Smooth muscle cell (in vitro differentiated cells): ENCODE measurements around the gene RGS7. TPM values are rescaled to one million over a fixed set of nuclear protein-coding genes. Genes with fewer than 3 reads are reported as not detected.

ENCODE experiments used
- DNase-seq: peaks from one replicate; lab custom pipeline; 2025; ENCODE audit not compliant: unreplicated experiment; lab: John Stamatoyannopoulos, UW
- H2AFZ ChIP-seq: fragments of 200-600 bp; sonication (generic); 2 replicates; pipeline ENCODE4 v1.6.0; 2016; ENCODE audit warnings: antibody characterized with exemption, low read depth, mild to moderate bottlenecking
- H3F3A ChIP-seq: fragments of 200-600 bp; sonication (generic); 2 replicates; pipeline ENCODE4 v1.6.0; 2017; ENCODE audit warnings: antibody characterized with exemption, low read depth
- H3K27ac ChIP-seq: fragments of 200-600 bp; sonication (generic); 2 replicates; pipeline ENCODE4 v1.5.1; 2016; ENCODE audit warnings: low read depth, mild to moderate bottlenecking
- H3K27me3 ChIP-seq: fragments of 200-600 bp; sonication (generic); 2 replicates; pipeline ENCODE4 v1.6.1; 2016; ENCODE audit warnings: low read depth, mild to moderate bottlenecking
- H3K36me3 ChIP-seq: fragments of 200-600 bp; sonication (generic); 2 replicates; pipeline ENCODE4 v1.5.1; 2016; ENCODE audit warnings: low read depth
- H3K4me1 ChIP-seq: fragments of 200-600 bp; sonication (generic); 2 replicates; pipeline ENCODE4 v1.5.1; 2016; ENCODE audit warnings: low read depth
- H3K4me2 ChIP-seq: fragments of 200-600 bp; sonication (generic); 2 replicates; pipeline ENCODE4 v1.6.0; 2016; ENCODE audit warnings: mild to moderate bottlenecking
- H3K4me3 ChIP-seq: fragments of 200-600 bp; sonication (generic); 2 replicates; pipeline ENCODE4 v1.5.1; 2016; ENCODE audit warnings: mild to moderate bottlenecking
- H3K79me2 ChIP-seq: fragments of 200-600 bp; sonication (generic); 2 replicates; pipeline ENCODE4 v1.6.0; 2016; ENCODE audit warnings: low read depth, mild to moderate bottlenecking
- H3K9ac ChIP-seq: fragments of 200-600 bp; sonication (generic); 2 replicates; pipeline ENCODE4 v1.6.0; 2016; ENCODE audit warnings: low read depth
- H3K9me3 ChIP-seq: fragments of 200-600 bp; sonication (generic); replicated peaks from 2 replicates; pipeline ENCODE4 v1.5.1; 2016; ENCODE audit warnings: low read depth
- H4K20me1 ChIP-seq: fragments of 200-600 bp; sonication (generic); 2 replicates; pipeline ENCODE4 v1.6.0; 2016; ENCODE audit warnings: low read depth
- WGBS: methylation state at CpG from one replicate; pipeline ENCODE4 v1.1.7; 2016; ENCODE audit warnings: low lambda C conversion rate; 5-methylcytosine and 5-hydroxymethylcytosine counted together
- polyA plus RNA-seq: library from polyadenylated mRNA; unstranded; fragments of >200 nt; fragmentation: Nextera tagmentation; extraction: Ambion mirVana; gene quantifications from 2 replicates; pipeline ENCODE4 v1.2.1, GENCODE V29; 2016
- total RNA-seq: library from RNA; depleted of rRNA; stranded (reverse); fragments of >200 nt; gene quantifications from 2 replicates; pipeline ENCODE4 v1.2.3, GENCODE V29; 2014
- TF ChIP-seq, protein P1 (sequence below): fragments of 200-600 bp; sonication (generic); IDR thresholded peaks from 2 replicates; pipeline ENCODE4 v1.5.1; 2017; ENCODE audit warnings: borderline replicate concordance, mild to moderate bottlenecking, antibody characterized with exemption; ENCODE audit not compliant: insufficient read depth, poor library complexity, severe bottlenecking

Gene RGS7
- total and polyA plus RNA-seq, 2 experiments from 2014 or later: 0.16 TPM; not detected in 1

DNA sequence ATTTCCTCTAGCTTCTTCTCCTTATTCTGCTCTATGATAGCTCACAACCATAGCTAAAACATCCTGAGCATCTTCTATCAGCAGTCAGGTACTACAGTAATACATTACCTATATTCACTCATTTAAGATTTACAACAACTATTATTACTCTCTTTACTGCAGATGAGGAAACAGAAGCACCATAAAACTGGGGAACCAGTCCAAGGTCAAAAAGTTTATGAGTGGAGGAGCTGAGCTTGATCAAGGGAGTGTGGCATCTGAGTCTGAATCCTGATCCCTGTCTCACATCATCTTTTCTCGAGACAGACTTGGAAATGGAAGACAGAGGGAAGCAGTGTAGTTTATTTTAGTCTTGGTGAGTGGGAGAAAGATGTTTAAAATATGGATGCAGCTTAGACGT, 288.6 kb downstream of the RGS7 start:
- H4K20me1 ChIP-seq: no peaks in the 10 kb centered on the region
- no peaks in the 10 kb centered on the region for H3K36me3 ChIP-seq
- no peaks in the 10 kb centered on the region for H3K79me2 ChIP-seq
- no peaks in the 10 kb centered on the region for H3F3A ChIP-seq
- no peak overlapping the region for H3K4me3 ChIP-seq
- H3K9me3 ChIP-seq: no peaks in the 10 kb centered on the region
- no peak overlapping the region for H2AFZ ChIP-seq
- no peaks in the 10 kb centered on the region for H3K27me3 ChIP-seq
- no peak overlapping the region for H3K27ac ChIP-seq
- H3K9ac ChIP-seq: no peak overlapping the region
- 92% methylated on average over 2 of the region's 2 CpGs for WGBS
- H3K4me1 ChIP-seq: no peaks in the 10 kb centered on the region
- H3K4me2 ChIP-seq: no peak overlapping the region
- TF ChIP-seq, protein P1, sequence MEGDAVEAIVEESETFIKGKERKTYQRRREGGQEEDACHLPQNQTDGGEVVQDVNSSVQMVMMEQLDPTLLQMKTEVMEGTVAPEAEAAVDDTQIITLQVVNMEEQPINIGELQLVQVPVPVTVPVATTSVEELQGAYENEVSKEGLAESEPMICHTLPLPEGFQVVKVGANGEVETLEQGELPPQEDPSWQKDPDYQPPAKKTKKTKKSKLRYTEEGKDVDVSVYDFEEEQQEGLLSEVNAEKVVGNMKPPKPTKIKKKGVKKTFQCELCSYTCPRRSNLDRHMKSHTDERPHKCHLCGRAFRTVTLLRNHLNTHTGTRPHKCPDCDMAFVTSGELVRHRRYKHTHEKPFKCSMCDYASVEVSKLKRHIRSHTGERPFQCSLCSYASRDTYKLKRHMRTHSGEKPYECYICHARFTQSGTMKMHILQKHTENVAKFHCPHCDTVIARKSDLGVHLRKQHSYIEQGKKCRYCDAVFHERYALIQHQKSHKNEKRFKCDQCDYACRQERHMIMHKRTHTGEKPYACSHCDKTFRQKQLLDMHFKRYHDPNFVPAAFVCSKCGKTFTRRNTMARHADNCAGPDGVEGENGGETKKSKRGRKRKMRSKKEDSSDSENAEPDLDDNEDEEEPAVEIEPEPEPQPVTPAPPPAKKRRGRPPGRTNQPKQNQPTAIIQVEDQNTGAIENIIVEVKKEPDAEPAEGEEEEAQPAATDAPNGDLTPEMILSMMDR: no peak
- DNase-seq: no peak

DNA sequence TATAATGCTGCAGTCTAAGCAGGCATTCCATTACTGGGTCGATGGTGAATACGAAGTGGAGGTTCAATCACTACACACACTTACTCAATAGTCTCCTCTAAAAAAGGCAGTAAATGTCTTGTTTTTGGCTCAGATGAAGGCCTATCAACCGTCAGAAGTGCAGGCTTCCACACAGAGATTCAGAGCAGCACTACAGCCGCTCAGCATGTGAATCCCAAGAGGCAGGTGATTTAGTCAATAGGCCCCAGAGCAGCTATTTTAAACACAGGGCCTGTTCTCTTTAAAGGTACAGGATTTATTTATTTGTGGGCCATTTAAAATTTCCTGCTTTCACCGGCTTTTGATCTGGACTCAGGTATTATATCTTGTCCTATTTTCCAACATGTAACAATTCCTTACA, 293.7 kb downstream of the RGS7 start:
- Histone ChIP-seq H3K79me2 (no peaks in the 10 kb centered on the region), H4K20me1 (no peaks in the 10 kb centered on the region), H3F3A (no peaks in the 10 kb centered on the region), H3K9me3 (no peaks in the 10 kb centered on the region), H3K9ac (no peak overlapping the region), H3K36me3 (no peaks in the 10 kb centered on the region), H2AFZ (no peak overlapping the region), H3K4me1 (no peaks in the 10 kb centered on the region), H3K27ac (no peak overlapping the region), H3K4me2 (no peak overlapping the region), H3K4me3 (no peak overlapping the region), H3K27me3 (no peaks in the 10 kb centered on the region)
- 75% methylated on average over 5 of the region's 5 CpGs for WGBS
- TF ChIP-seq, protein P1: no peak
- no peak for DNase-seq

DNA sequence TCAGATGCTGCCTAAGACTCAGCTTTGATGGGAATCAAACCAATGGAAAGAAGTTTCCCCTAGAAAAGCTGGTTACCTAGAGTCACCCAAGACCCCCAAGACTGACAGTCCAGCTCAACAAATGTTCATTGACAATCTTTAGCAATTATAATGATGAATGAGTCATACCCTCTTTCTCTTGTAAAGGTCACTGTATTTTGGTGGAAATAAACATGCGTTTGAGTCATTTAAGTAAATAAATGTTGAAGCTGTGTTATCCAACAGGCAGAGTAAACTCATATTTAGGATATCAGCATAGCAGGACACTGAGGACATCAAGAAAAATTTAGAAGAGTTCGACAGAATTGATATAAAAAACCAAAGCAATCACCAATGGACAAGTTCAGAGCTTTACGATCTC, 295.9 kb downstream of the RGS7 start:
- H3K4me3 ChIP-seq: no peak overlapping the region
- no peak for DNase-seq
- no peak overlapping the region for H2AFZ ChIP-seq
- 82% methylated on average over 3 of the region's 3 CpGs for WGBS
- no peaks in the 10 kb centered on the region for H3F3A ChIP-seq
- H3K4me1 ChIP-seq: no peaks in the 10 kb centered on the region
- H3K9me3 ChIP-seq: no peaks in the 10 kb centered on the region
- H3K79me2 ChIP-seq: no peaks in the 10 kb centered on the region
- no peaks in the 10 kb centered on the region for H4K20me1 ChIP-seq
- no peak overlapping the region for H3K9ac ChIP-seq
- no peaks in the 10 kb centered on the region for H3K27me3 ChIP-seq
- H3K36me3 ChIP-seq: no peaks in the 10 kb centered on the region
- TF ChIP-seq, protein P1: no peak
- H3K4me2 ChIP-seq: no peak overlapping the region
- H3K27ac ChIP-seq: no peak overlapping the region

DNA sequence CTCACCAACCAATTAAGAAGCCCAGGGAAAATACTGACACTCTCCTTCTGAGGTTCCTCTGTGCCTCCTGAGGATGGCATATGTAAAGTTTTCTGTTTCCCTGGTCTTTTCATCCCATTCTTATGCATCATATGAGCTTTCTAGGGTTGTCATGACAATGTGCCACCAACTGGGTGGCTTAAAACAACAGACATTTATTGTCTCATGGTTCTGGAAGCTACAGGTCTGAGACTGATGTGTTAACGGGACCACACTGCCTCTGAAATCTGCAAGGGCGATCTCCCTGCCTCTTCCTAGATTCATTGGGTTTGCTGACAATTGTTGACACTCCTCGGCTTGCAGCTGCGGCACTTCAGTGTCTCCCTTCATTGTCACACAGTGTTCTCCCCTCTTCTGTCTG, 308.4 kb downstream of the RGS7 start:
- 74% methylated on average over 4 of the region's 4 CpGs for WGBS

More for the DNA sequence above, 308.4 kb downstream of the RGS7 start:
- no peak overlapping the region for H3K27ac ChIP-seq
- H3K9ac ChIP-seq: no peak overlapping the region
- H3F3A ChIP-seq: no peaks in the 10 kb centered on the region
- TF ChIP-seq, protein P1: no peak
- no peak overlapping the region for H3K4me2 ChIP-seq
- no peaks in the 10 kb centered on the region for H3K9me3 ChIP-seq
- no peaks in the 10 kb centered on the region for H4K20me1 ChIP-seq
- no peak for DNase-seq
- no peaks in the 10 kb centered on the region for H3K36me3 ChIP-seq
- no peak overlapping the region for H2AFZ ChIP-seq
- H3K4me1 ChIP-seq: no peaks in the 10 kb centered on the region
- no peaks in the 10 kb centered on the region for H3K79me2 ChIP-seq
- no peak overlapping the region for H3K4me3 ChIP-seq
- H3K27me3 ChIP-seq: no peaks in the 10 kb centered on the region
